ENCODE data around the gene PGLYRP3. TPM values are rescaled to one million over a fixed set of nuclear protein-coding genes. Genes with fewer than 3 reads are reported as not detected.

Gene PGLYRP3
- total and polyA plus RNA-seq, 2 experiments from 2014 or later, result not detected

GRCh38 chr1:153358691-153358975, 45.9 kb upstream of the PGLYRP3 start:
- no peak overlapping the region for H3K4me3 Mint-ChIP-seq
- ATAC-seq (no peak), DNase-seq (ENCODE audit: low spot score) (no peak)
- peak overlapping the region; percentile 74; the same call in 1 of the 2 replicates for H2AFZ ChIP-seq
- no peaks in the 10 kb centered on the region for H3K79me2 ChIP-seq (replicated peaks; ENCODE audit: insufficient read depth)
- H3K4me1 ChIP-seq (ENCODE audit: insufficient read depth), result no peaks in the 10 kb centered on the region
- no peak overlapping the region for H3K27ac ChIP-seq (ENCODE audit: low read depth)
- H3F3A ChIP-seq (replicated peaks; ENCODE audit: low read depth), result no peaks in the 10 kb centered on the region
- no peak overlapping the region for H3K4me2 ChIP-seq
- H4K20me1 ChIP-seq (replicated peaks; ENCODE audit: insufficient read depth), result no peaks in the 10 kb centered on the region
- peaks cover 5% of the 10 kb centered on the region for H3K27me3 Mint-ChIP-seq (ENCODE audit: insufficient read depth, low read depth, poor library complexity)
- H3K27ac Mint-ChIP-seq, result no peak overlapping the region
- no peak overlapping the region for H3K4me3 ChIP-seq
- H3K4me1 Mint-ChIP-seq, result peaks cover 8% of the 10 kb centered on the region; the same call in 1 of the 3 replicates
- no peaks in the 10 kb centered on the region for H3K36me3 Mint-ChIP-seq (ENCODE audit: low read depth)
- no peaks in the 10 kb centered on the region; the same call in 1 of the 2 replicates for H3K9me2 ChIP-seq (ENCODE audit: insufficient read depth)
- TF ChIP-seq CREB1 (CRISPR knock-in tag; IDR thresholded peaks at IDR 0.05; ENCODE audit: low read depth) (no peak), CTCF (conservative IDR thresholded peaks at IDR 0.05; ENCODE audit: low read depth in 2 of 2) (no peak), STAT1 (IDR thresholded peaks at IDR 0.05; ENCODE audit: unreplicated experiment) (no peak), ZNF114 (CRISPR knock-in tag; IDR thresholded peaks at IDR 0.05) (no peak)
- no peaks in the 10 kb centered on the region for H3K27me3 ChIP-seq (ENCODE audit: insufficient read depth)
- no peaks in the 10 kb centered on the region for H3K9me3 Mint-ChIP-seq
- no peaks in the 10 kb centered on the region for H3K36me3 ChIP-seq (ENCODE audit: insufficient read depth)

- ATAC-seq, result no peak
- H3K27ac Mint-ChIP-seq, result no peak within 1 kb of the TSS
Observed at GRCh38 chr1:153357853-153358690, 45.3 kb upstream of the PGLYRP3 start, which contains the start of gene S100A9. TSS of gene S100A9 (plus strand) at chr1:153357854. CDS start at chr1:153358284, 430 bp downstream.

GRCh38 chr1:153357076-153357852, 44.5 kb upstream of the PGLYRP3 start:
- DNase-seq (ENCODE audit: low spot score), result no peak
- Histone ChIP-seq H3K4me1 (ENCODE audit: insufficient read depth) (no peaks in the 10 kb centered on the region), H3K36me3 (ENCODE audit: insufficient read depth) (no peaks in the 10 kb centered on the region), H3K4me2 (no peak overlapping the region), H3K79me2 (replicated peaks; ENCODE audit: insufficient read depth) (no peaks in the 10 kb centered on the region), H2AFZ (peak overlapping the region; percentile 74; the same call in 1 of the 2 replicates), H3K9me2 (ENCODE audit: insufficient read depth) (no peaks in the 10 kb centered on the region), H3F3A (replicated peaks; ENCODE audit: low read depth) (no peaks in the 10 kb centered on the region), H3K27ac (ENCODE audit: low read depth) (no peak overlapping the region), H3K4me3 (no peak overlapping the region), H4K20me1 (replicated peaks; ENCODE audit: insufficient read depth) (no peaks in the 10 kb centered on the region), H3K27me3 (ENCODE audit: insufficient read depth) (no peaks in the 10 kb centered on the region)
- peaks cover 7% of the 10 kb centered on the region for H3K27me3 Mint-ChIP-seq (ENCODE audit: insufficient read depth, low read depth, poor library complexity)
- no peaks in the 10 kb centered on the region for H3K9me3 Mint-ChIP-seq
- no peak for ATAC-seq
- H3K36me3 Mint-ChIP-seq (ENCODE audit: low read depth), result no peaks in the 10 kb centered on the region
- peaks cover 8% of the 10 kb centered on the region; the same call in 1 of the 3 replicates for H3K4me1 Mint-ChIP-seq
- H3K27ac Mint-ChIP-seq, result no peak overlapping the region
- H3K4me3 Mint-ChIP-seq, result no peak overlapping the region
- TF ChIP-seq CTCF (conservative IDR thresholded peaks at IDR 0.05; ENCODE audit: low read depth in 2 of 2), result no peak
- no peak for TF ChIP-seq REST (IDR thresholded peaks at IDR 0.05; ENCODE audit: unreplicated experiment)

More at GRCh38 chr1:153357853-153358690, 45.3 kb upstream of the PGLYRP3 start, which contains the start of gene S100A9:
- Mint-ChIP-seq H3K36me3 (ENCODE audit: low read depth) (no peaks in the 10 kb centered on the region), H3K9me3 (no peaks in the 10 kb centered on the region), H3K4me1 (peaks cover 8% of the 10 kb centered on the region; the same call in 1 of the 3 replicates), H3K27me3 (ENCODE audit: insufficient read depth, low read depth, poor library complexity) (peaks cover 5% of the 10 kb centered on the region), H3K4me3 (no peak within 1 kb of the TSS)
- Histone ChIP-seq H3K27me3 (ENCODE audit: insufficient read depth) (no peaks in the 10 kb centered on the region), H3K79me2 (replicated peaks; ENCODE audit: insufficient read depth) (no peaks in the 10 kb centered on the region), H3K27ac (ENCODE audit: low read depth) (no peak within 1 kb of the TSS), H2AFZ (peak within 1 kb of the TSS; percentile 74), H3K4me1 (ENCODE audit: insufficient read depth) (no peaks in the 10 kb centered on the region), H3K9me2 (ENCODE audit: insufficient read depth) (no peaks in the 10 kb centered on the region), H3F3A (replicated peaks; ENCODE audit: low read depth) (no peaks in the 10 kb centered on the region), H4K20me1 (replicated peaks; ENCODE audit: insufficient read depth) (no peaks in the 10 kb centered on the region), H3K36me3 (ENCODE audit: insufficient read depth) (no peaks in the 10 kb centered on the region), H3K4me2 (no peak within 1 kb of the TSS), H3K4me3 (no peak within 1 kb of the TSS)
- DNase-seq (ENCODE audit: low spot score), result no peak
- TF ChIP-seq ZNF114 (CRISPR knock-in tag; IDR thresholded peaks at IDR 0.05) (no peak), NANOG (IDR thresholded peaks at IDR 0.05; ENCODE audit: borderline replicate concordance) (no peak)
